ENCODE data around the gene CREB3L2. TPM values are rescaled to one million over a fixed set of nuclear protein-coding genes. Genes with fewer than 3 reads are reported as not detected.

CREB3L2 gene
- total and polyA plus RNA-seq, 11 donors: 4.0 to 40.6 (median 21.8) TPM

- intact Hi-C loops (cut with DNase I): loop anchor here in 1 of 10 donors (5.0 kb wide), 1 partner anchor 40 kb away; no protein-coding TSS in a partner anchor
- peaks cover 0 to 84% (median 50%) of the 10 kb centered on the region in 12 donors for H3K4me1 ChIP-seq
Measured at GRCh38 chr7:137951700-137952425, 50.0 kb downstream of the CREB3L2 start.

GRCh38 chr7:137950967-137951366, 50.9 kb downstream of the CREB3L2 start:
- H3K27ac ChIP-seq: no peak overlapping the region
- WGBS, 4 donors: 75 to 80% (median 77%) methylated on average over 7 of the region's 7 CpGs
- H3K4me1 ChIP-seq: peaks cover 0 to 75% (median 47%) of the 10 kb centered on the region in 12 donors
- H3K9me3 ChIP-seq: no peaks in the 10 kb centered on the region
- TF ChIP-seq POLR2A (IDR thresholded peaks at IDR 0.05): no peak
- TF ChIP-seq, protein P1, sequence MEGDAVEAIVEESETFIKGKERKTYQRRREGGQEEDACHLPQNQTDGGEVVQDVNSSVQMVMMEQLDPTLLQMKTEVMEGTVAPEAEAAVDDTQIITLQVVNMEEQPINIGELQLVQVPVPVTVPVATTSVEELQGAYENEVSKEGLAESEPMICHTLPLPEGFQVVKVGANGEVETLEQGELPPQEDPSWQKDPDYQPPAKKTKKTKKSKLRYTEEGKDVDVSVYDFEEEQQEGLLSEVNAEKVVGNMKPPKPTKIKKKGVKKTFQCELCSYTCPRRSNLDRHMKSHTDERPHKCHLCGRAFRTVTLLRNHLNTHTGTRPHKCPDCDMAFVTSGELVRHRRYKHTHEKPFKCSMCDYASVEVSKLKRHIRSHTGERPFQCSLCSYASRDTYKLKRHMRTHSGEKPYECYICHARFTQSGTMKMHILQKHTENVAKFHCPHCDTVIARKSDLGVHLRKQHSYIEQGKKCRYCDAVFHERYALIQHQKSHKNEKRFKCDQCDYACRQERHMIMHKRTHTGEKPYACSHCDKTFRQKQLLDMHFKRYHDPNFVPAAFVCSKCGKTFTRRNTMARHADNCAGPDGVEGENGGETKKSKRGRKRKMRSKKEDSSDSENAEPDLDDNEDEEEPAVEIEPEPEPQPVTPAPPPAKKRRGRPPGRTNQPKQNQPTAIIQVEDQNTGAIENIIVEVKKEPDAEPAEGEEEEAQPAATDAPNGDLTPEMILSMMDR (IDR thresholded peaks at IDR 0.05): no peak
- ATAC-seq: no peak
- intact Hi-C loops (cut with DNase I): loop anchor here in 1 of 10 donors (5.0 kb wide), 1 partner anchor 41 kb away; no protein-coding TSS in a partner anchor
- H3K4me3 ChIP-seq: no peak overlapping the region
- H3K36me3 ChIP-seq: no peaks in the 10 kb centered on the region
- DNase-seq: no peak
- no peaks in the 10 kb centered on the region for H3K27me3 ChIP-seq

More at GRCh38 chr7:137951700-137952425, 50.0 kb downstream of the CREB3L2 start:
- 96 to 99% (median 98%) methylated on average over 7 of the region's 7 CpGs for WGBS, 4 donors
- no peak overlapping the region for H3K4me3 ChIP-seq
- H3K27ac ChIP-seq: peak overlapping the region in 1 of 12 donors; percentile 76
- H3K27me3 ChIP-seq: no peaks in the 10 kb centered on the region
- TF ChIP-seq, protein P1 (IDR thresholded peaks at IDR 0.05): no peak
- H3K36me3 ChIP-seq: no peaks in the 10 kb centered on the region
- DNase-seq (no peak), ATAC-seq (no peak)
- H3K9me3 ChIP-seq: no peaks in the 10 kb centered on the region

- DNase-seq (no peak), ATAC-seq (no peak)
- 90 to 96% (median 94%) methylated on average over 4 of the region's 4 CpGs for WGBS, 4 donors
- no peak overlapping the region for H3K27ac ChIP-seq
- H3K27me3 ChIP-seq: no peaks in the 10 kb centered on the region
- intact Hi-C loops (cut with DNase I): loop anchor here in 1 of 10 donors (5.0 kb wide), 1 partner anchor 42 kb away; no protein-coding TSS in a partner anchor
- H3K4me3 ChIP-seq: no peak overlapping the region
- TF ChIP-seq, protein P1 (IDR thresholded peaks at IDR 0.05): no peak
- TF ChIP-seq POLR2A (IDR thresholded peaks at IDR 0.05): no peak
- peaks cover 0 to 68% (median 41%) of the 10 kb centered on the region in 12 donors for H3K4me1 ChIP-seq
- no peaks in the 10 kb centered on the region for H3K9me3 ChIP-seq
- H3K36me3 ChIP-seq: no peaks in the 10 kb centered on the region
Measured at GRCh38 chr7:137950263-137950621, 51.6 kb downstream of the CREB3L2 start.

- WGBS, 4 donors: 75 to 82% (median 77%) methylated on average over 6 of the region's 6 CpGs
Measured at GRCh38 chr7:137949416-137950262, 52.2 kb downstream of the CREB3L2 start.

More at GRCh38 chr7:137949416-137950262, 52.2 kb downstream of the CREB3L2 start:
- Histone ChIP-seq H3K36me3 (no peaks in the 10 kb centered on the region), H3K27ac (peak overlapping the region in 1 of 12 donors; percentile 32), H3K27me3 (no peaks in the 10 kb centered on the region), H3K4me1 (peaks cover 0 to 62% (median 37%) of the 10 kb centered on the region in 12 donors), H3K9me3 (no peaks in the 10 kb centered on the region), H3K4me3 (no peak overlapping the region)
- intact Hi-C loops (cut with DNase I): loop anchor here in 2 of 10 donors (5.0 to 10.0 kb wide), 2 partner anchors 43 to 45 kb away; no protein-coding TSS in a partner anchor
- DNase-seq (no peak), ATAC-seq (no peak)
- TF ChIP-seq POLR2A (IDR thresholded peaks at IDR 0.05): no peak
- TF ChIP-seq, protein P1 (IDR thresholded peaks at IDR 0.05): no peak
